ENCODE results near the gene AFF3. TPM values are rescaled to one million over a fixed set of nuclear protein-coding genes. Genes with fewer than 3 reads are reported as not detected.
A peak's percentile ranks its signal among the peaks of the same experiment; 100 is the strongest.

AFF3 gene
- total RNA-seq, 3 donors from 2014 or later (not counting 1 experiment from before 2014, with no cell fraction given), result 4.6 to 9.6 (median 5.6) TPM

GRCh38 chr2:99771681-99772333 lies 370.6 kb downstream of the AFF3 start:
- Histone ChIP-seq H3K36me3 (ENCODE audit: control insufficient read depth, insufficient read depth, low read length) (no peaks in the 10 kb centered on the region), H3K27ac (ENCODE audit: low read length) (peak overlapping the region; percentile 15), H3K4me1 (ENCODE audit: control insufficient read depth, insufficient read depth, low read length) (peaks cover 13% of the 10 kb centered on the region), H3K27me3 (ENCODE audit: control insufficient read depth, insufficient read depth, low read length) (no peaks in the 10 kb centered on the region), H3K9me3 (ENCODE audit: control insufficient read depth, insufficient read depth, low read length) (peaks cover 4% of the 10 kb centered on the region), H3K4me3 (ENCODE audit: low read length) (no peak overlapping the region)
- Mint-ChIP-seq H3K27ac (no peak overlapping the region), H3K9me3 (peaks cover 0 to 4% of the 10 kb centered on the region in 2 donors), H3K4me3 (no peak overlapping the region), H3K36me3 (no peaks in the 10 kb centered on the region), H3K4me1 (no peaks in the 10 kb centered on the region), H3K27me3 (ENCODE audit: low read depth in 2 of 2) (peaks cover 8 to 13% of the 10 kb centered on the region in 2 donors)
- no peak for TF ChIP-seq CTCF (IDR thresholded peaks at IDR 0.05)
- intact Hi-C loops (cut with micrococcal nuclease), result no loop called here
- peak in 1 of 3 donors; percentile 43 for ATAC-seq
- 55% methylated on average over 12 of the region's 13 CpGs for WGBS (ENCODE audit: insufficient coverage)
- no peak for DNase-seq

GRCh38 chr2:99770876-99771275 lies 371.5 kb downstream of the AFF3 start:
- Mint-ChIP-seq H3K4me3 (no peak overlapping the region), H3K9me3 (peaks cover 0 to 4% of the 10 kb centered on the region in 2 donors), H3K4me1 (no peaks in the 10 kb centered on the region), H3K27ac (no peak overlapping the region), H3K27me3 (ENCODE audit: low read depth in 2 of 2) (peaks cover 8 to 13% of the 10 kb centered on the region in 2 donors), H3K36me3 (no peaks in the 10 kb centered on the region)
- Histone ChIP-seq H3K27me3 (ENCODE audit: control insufficient read depth, insufficient read depth, low read length) (no peaks in the 10 kb centered on the region), H3K27ac (ENCODE audit: low read length) (no peak overlapping the region), H3K4me3 (ENCODE audit: low read length) (no peak overlapping the region), H3K9me3 (ENCODE audit: control insufficient read depth, insufficient read depth, low read length) (peaks cover 4% of the 10 kb centered on the region), H3K36me3 (ENCODE audit: control insufficient read depth, insufficient read depth, low read length) (no peaks in the 10 kb centered on the region), H3K4me1 (ENCODE audit: control insufficient read depth, insufficient read depth, low read length) (peaks cover 13% of the 10 kb centered on the region)
- 42% methylated on average over 2 of the region's 2 CpGs for WGBS (ENCODE audit: insufficient coverage)
- no peak for DNase-seq
- intact Hi-C loops (cut with micrococcal nuclease), result no loop called here
- ATAC-seq, result no peak
- no peak for TF ChIP-seq CTCF (IDR thresholded peaks at IDR 0.05)

DNA sequence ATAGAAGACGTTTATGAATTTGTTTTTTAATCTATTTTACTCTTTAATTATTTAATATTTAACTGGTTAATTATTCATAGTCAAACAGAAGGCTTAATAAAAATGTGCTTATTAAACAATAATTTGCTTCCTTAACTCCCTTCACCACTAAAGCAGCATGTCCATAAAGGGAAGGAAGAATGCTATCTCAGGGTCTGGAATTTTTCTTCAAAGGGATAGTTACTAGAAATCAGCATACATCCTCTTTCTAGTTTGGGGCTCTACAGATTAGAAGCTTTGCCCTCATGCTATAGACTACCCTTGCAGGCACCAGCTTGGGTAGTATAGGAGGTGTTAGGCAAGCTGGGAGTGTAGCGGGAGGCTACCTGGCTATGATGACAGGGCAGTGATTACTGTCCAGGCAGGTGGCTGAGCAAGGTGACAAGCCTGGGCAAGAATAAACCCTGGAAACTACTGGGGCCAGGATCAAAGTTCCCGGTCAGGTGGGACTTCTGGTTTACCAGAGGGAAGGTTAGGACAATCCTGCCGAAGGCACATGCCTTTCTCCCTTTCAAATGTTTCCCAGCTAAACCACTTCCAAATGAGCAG lies 376.6 kb downstream of the AFF3 start:
- Mint-ChIP-seq H3K36me3 (no peaks in the 10 kb centered on the region), H3K4me3 (no peak overlapping the region), H3K9me3 (peaks cover 0 to 4% of the 10 kb centered on the region in 2 donors), H3K27me3 (ENCODE audit: low read depth in 2 of 2) (no peaks in the 10 kb centered on the region), H3K27ac (no peak overlapping the region), H3K4me1 (no peaks in the 10 kb centered on the region)
- Histone ChIP-seq H3K27ac (ENCODE audit: low read length) (no peak overlapping the region), H3K36me3 (ENCODE audit: control insufficient read depth, insufficient read depth, low read length) (no peaks in the 10 kb centered on the region), H3K4me3 (ENCODE audit: low read length) (no peak overlapping the region), H3K9me3 (ENCODE audit: control insufficient read depth, insufficient read depth, low read length) (peaks cover 4% of the 10 kb centered on the region), H3K27me3 (ENCODE audit: control insufficient read depth, insufficient read depth, low read length) (no peaks in the 10 kb centered on the region), H3K4me1 (ENCODE audit: control insufficient read depth, insufficient read depth, low read length) (peaks cover 7% of the 10 kb centered on the region)
- no peak for DNase-seq
- ATAC-seq, result no peak
- TF ChIP-seq CTCF (IDR thresholded peaks at IDR 0.05), result no peak
- 94% methylated on average over 3 of the region's 4 CpGs for WGBS (ENCODE audit: insufficient coverage)
- intact Hi-C loops (cut with micrococcal nuclease), result no loop called here

All from natural killer cell (primary cell).